Embryonic facial prominence (tissue), 1 donor: Measurements from ENCODE around the gene NPRL2.

Experiments used
- DNase-seq: peaks from one replicate; pipeline ENCODE4 v3.0.0-alpha.2; 2016; ENCODE audit errors: extremely low spot score

Gene NPRL2

GRCh38 chr3:50373146-50374051 is 22.8 kb upstream of the NPRL2 start:
- DNase-seq = peak; percentile 64

GRCh38 chr3:50372349-50372748 is 21.8 kb upstream of the NPRL2 start:
- DNase-seq = no peak

- DNase-seq = no peak
These were observed 20.6 kb upstream of the NPRL2 start for GRCh38 chr3:50371133-50371685.

GRCh38 chr3:50370594-50370993 is 20.0 kb upstream of the NPRL2 start:
- peak; percentile 63 for DNase-seq

GRCh38 chr3:50369012-50369670 is 18.6 kb upstream of the NPRL2 start:
- DNase-seq = no peak

GRCh38 chr3:50365842-50366220 is 15.3 kb upstream of the NPRL2 start:
- no peak for DNase-seq

- DNase-seq = peak; percentile 69
These were observed 14.7 kb upstream of the NPRL2 start for GRCh38 chr3:50365080-50365841.

GRCh38 chr3:50364573-50365079 is 14.1 kb upstream of the NPRL2 start:
- no peak for DNase-seq

GRCh38 chr3:50359760-50360110 is 9.2 kb upstream of the NPRL2 start:
- DNase-seq = no peak

- DNase-seq = peak; percentile 99
These were observed 8.6 kb upstream of the NPRL2 start, which contains the start of gene TMEM115 for GRCh38 chr3:50358911-50359759. Gene TMEM115, minus strand, starts transcription at chr3:50359521. Its CDS starts 458 bp downstream, at chr3:50359063.

GRCh38 chr3:50358355-50358910 is 7.9 kb upstream of the NPRL2 start:
- DNase-seq = no peak

GRCh38 chr3:50357481-50357880 is 6.9 kb upstream of the NPRL2 start:
- no peak for DNase-seq

GRCh38 chr3:50356553-50356952 is 6.0 kb upstream of the NPRL2 start:
- no peak for DNase-seq

- DNase-seq = no peak
These were observed 5.4 kb upstream of the NPRL2 start for GRCh38 chr3:50355829-50356552.

- no peak for DNase-seq
These were observed 4.3 kb upstream of the NPRL2 start for GRCh38 chr3:50354850-50355249.

GRCh38 chr3:50354186-50354764 is 3.7 kb upstream of the NPRL2 start:
- no peak for DNase-seq

GRCh38 chr3:50353245-50354004 is 2.9 kb upstream of the NPRL2 start:
- no peak for DNase-seq

- DNase-seq = no peak
These were observed 2.2 kb upstream of the NPRL2 start for GRCh38 chr3:50352781-50353180.

- no peak for DNase-seq
These were observed 735 bp upstream of the NPRL2 start for GRCh38 chr3:50351323-50351697.
